ENCODE data around the gene PCNT.
"Not testable (repeated sequence)": the region's sequence is repeated elsewhere in the genome, so short reads cannot be mapped to it uniquely, and the experiment has no call there.

The PCNT gene

DNA sequence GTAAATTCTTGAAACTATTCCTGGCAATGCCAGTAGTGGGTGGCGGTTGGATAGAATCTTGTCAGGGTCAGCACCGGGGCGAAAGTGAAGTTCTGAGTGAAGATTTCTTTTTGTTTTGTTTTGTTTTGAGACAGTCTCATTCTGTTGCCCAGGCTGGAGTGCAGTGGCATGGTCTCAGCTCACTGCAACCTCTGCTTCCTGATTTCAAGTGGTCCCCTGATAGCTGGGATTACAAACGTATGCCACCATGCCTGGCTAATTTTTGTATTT is 33.3 kb downstream of the PCNT start:
- DNase-seq = no peak

DNA sequence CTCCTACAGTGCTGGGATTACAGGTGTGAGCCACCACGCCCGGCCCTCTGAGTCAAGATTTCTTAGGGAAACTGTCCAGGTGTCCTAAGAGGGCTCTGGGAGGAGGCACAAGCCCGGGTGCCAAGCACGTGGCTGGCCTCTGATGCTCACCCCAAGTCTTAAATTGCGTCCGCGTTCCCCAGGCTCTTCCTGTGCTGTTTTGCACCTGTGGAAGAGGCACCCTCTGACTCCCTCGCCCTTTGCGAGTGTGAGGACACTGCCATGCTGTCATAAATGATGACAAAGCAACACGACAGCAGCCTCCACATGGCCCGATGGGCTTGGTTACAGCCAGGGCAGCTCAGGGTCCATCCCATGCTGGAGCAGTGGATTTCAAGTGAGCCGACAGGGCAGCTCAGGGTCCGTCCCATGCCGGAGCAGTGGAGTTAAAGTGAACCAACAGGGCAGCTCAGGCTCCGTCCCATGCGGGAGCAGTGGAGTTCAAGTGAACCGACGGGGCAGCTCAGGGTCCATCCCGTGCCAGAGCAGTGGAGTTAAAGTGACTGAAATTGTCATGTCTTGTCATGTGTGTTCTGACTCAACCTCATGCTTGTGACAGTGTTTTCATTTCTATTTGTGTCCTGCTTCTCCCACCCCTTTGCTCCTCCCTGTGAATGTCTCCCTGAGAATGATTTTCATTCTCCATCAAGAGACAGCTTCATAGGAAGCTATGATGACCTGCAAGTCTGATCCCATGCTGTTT is 33.9 kb downstream of the PCNT start:
- DNase-seq = no peak

DNA sequence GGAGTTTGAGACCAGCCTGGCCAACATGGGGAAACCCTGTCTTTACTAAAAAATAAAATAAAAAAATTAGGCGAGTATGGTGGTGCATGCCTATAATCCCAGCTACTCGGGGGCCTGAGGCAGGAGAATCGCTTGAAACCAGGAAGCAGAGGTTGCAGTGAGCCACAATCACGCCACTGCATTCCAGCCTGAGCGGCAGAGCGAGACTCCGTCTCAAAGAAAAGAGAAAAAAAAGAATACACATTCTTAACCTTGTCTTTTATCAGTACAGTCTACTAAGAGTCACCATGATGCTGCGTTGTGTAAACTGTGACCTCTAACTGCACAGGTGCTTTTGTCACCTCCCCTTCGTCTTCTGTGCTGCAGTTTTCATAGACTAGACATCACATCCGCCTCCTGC is 37.2 kb downstream of the PCNT start:
- peak; percentile 19 for DNase-seq

DNA sequence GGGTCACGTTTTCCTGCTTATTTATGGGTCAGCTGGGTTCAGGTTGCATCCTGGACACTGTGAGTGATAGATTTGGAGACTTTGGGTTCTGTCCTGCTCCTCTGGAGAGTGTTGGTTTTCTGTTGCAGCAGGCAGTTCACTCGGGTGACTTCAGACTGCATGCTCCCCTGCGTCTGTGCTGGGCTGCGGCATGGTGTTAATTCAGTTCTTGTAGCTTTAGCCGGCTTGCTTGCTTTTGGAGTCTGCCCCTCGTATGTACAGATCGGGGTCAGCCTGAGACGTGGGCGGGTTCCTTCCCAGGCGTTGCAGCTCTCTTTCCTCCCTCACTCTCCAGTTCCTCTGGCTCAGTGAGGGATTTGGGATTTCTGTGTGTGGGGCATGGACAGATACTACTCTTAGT is 38.0 kb downstream of the PCNT start:
- DNase-seq = peak; percentile 50

DNA sequence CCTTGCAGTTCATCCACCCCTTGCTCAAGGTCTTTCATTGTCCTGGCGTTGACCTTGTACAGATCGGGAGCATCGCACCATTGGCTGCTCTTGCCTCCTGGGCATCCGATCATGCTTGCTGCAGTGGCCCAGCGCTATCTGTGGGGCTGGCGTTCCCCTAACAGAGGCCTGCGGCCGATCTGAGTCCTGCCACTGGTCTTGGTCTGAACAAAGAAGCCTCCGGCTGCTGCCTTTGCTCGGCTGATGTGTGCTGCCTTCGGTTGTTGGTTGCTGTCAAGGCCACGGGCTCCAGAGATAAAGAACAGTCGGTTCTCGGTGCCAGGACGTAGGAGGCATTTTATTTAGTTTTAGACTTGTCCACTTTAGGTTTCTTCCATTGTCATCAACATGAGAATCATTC is 39.0 kb downstream of the PCNT start:
- DNase-seq = no peak

DNA sequence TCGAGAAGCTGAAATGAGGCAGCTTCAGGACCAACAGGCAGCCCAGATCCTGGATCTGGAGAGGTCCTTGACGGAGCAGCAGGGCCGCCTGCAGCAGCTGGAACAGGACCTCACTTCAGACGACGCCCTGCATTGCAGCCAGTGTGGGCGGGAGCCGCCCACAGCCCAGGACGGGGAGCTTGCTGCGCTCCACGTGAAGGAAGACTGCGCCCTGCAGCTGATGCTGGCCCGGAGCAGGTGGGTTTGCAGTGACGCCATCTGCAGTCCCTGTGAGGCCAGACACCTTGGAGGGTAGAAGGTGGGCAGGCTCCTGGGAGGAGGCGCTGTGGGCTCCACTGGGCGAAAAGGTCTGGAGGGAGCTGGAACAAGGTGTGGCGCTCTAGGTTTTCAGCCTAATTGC is 39.7 kb downstream of the PCNT start:
- DNase-seq = no peak

DNA sequence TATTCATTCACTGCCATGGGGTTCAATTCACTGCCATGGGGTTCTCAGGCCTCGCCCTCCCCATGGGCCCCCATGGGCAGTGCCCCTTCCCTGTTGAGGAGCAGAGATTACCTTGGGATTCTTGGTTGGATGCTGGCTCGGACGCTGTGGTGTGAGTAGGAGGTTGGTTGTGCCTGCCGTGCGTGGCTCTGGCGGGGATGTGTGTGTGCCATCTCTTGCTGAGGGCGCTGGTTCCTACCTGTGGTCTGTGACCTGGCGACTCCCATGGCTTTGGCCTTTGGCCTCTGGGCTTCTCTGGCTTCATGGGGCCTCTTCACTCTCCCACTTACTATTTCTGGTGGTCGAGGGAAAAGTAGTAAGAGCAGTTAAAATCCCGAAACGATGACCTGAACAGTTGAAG is 42.1 kb downstream of the PCNT start:
- no peak for DNase-seq

DNA sequence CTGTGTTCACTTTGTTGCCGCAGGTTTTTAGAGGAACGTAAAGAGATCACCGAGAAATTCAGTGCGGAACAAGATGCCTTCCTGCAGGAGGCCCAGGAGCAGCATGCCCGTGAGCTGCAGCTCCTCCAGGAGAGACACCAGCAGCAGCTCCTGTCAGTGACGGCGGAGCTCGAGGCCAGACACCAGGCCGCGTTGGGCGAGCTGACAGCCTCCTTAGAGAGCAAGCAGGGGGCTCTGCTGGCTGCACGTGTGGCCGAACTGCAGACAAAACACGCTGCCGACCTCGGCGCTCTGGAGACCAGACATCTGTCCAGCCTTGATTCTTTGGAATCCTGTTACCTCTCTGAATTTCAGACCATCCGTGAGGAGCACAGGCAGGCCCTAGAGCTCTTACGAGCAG is 42.6 kb downstream of the PCNT start:
- DNase-seq = no peak

DNA sequence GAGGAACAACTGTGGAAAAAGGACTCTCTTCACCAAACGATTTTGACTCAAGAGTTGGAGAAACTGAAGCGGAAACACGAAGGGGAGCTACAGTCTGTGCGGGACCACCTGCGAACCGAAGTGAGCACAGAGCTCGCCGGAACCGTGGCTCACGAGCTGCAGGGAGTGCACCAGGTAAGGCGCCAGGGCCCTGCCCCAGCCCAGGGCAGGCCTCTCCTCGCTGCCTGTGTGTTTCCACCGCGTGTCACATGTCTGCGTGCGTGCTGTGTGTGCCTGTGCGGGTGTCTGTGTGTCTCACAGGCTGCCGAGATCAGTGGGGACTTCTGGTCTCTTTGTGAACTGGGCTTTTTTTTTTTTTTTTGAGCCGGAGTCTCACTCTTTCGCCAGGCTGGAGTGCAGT is 43.0 kb downstream of the PCNT start:
- no peak for DNase-seq

DNA sequence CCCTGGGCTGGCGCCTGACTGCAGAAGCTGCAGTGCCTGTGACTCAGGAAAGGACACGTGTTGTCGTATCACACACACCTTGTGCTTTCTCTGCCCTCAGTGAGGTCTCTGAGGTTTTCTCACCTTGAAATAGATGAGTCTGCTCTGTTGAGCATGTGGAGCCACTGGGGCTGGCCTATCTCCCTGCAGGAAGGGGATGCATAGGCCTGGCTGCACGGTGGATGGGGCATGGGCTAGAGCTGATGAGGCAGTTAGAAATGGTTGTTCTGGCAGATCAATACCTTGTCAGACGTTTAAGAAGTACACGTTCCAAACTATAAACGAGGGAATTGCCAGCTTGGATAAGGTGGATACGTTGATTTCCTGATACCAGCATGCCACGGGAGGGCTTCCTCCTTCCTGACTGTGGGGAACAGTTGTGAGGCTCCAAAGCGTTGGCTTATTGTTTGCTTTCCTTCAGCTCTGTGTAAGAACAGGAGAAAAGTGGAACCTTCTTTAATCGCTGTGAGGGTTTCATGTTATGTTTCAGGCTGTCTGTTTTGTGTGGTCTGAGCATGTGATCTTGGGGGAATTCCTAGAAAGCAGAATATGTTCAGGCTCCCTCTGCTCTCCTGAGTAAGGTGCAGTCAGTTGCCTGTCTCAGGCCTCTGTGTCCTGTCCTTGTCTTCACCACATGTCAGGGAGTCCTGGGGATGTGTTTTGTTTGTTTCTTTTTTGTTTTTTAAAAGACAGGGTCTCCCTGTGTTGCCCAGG is 44.8 kb downstream of the PCNT start:
- DNase-seq = no peak

DNA sequence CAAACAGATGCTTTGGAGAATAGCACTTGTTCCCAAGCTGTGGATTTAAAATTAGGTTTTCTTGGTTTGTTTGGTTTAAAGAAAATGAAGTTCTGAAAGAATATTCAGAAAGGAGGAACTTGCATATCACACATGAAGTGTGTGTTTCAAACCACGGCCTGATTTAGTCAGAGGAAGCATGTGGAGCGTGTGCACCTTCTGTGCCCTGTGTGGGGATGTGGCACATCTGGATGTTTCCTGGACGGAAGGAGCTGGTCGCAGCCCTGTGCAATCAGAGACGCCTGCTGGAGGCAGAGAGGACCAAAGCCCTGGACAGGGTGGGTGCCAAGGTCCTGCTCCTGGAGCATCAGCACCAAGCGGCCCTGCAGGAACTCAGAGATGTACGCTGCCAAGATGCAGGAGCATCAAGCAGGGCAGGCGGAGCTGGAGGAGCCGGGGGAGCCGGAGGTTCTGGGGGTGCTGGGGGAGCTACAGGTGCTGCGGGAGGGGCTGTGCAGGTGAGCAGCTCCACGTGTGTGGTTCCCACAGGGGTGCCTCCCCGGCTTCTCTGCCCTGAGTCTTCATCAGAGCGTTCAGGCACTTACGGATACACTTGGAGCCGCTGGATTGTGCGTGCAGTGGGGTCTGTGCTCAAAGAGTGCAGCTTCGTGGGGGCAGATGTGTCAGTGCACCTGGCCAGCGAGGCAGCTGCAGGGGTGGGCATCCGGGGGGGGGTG is 45.7 kb downstream of the PCNT start:
- no peak for DNase-seq

DNA sequence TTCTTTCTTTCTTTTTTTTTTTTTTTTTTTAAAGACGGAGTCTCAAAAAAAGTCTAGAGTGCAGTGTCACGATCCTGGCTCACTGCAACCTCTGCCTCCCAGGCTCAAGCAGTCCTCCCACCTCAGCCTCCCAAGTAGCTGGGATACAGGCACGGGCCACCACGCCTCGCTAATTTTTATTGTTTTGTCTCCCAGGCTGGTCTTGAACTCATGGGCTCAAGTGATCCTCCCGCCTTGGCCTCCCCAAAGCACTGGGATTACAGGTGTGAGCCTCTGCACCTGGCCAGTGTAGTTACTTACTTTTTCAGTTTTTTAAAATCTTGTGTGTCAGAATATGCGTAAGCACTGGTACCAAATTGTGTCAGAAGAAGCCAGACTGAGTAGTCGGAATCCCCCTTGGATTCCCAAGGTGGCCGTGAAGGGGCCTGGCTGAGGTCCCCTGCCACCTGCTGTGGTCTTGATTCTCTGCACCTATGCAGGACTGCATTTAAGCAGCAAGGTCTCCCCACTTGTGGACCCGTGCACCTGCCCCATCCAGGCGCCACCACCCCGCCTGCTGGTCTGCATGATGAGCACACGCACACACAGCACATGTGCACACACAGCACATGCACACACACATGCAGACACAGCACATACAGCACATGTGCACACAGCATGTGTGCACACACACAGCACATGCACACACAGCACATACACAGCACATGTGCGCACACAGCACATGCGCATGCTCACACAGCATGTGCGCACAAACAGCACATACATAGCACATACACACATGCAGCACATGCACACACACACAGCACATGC is 47.5 kb downstream of the PCNT start:
- no peak for DNase-seq

DNA sequence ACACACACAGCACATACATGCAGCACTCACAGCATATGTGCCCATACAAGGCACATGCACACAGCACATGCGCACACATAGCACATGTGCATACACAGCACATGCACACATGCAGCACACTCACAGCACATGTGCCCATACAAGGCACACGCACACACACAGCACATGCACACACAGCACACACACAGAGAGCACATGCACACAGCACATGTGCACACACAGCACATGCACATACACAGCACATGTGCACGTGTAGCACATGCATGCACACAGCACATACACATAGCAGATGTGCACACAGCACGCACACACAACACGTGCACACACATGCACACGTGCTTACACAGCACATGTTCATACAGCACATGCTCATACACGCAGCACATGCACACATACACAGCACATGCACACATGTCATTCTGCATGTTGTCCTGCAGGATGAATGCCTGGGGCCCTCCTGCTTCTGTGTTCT is 48.1 kb downstream of the PCNT start:
- DNase-seq = no peak

DNA sequence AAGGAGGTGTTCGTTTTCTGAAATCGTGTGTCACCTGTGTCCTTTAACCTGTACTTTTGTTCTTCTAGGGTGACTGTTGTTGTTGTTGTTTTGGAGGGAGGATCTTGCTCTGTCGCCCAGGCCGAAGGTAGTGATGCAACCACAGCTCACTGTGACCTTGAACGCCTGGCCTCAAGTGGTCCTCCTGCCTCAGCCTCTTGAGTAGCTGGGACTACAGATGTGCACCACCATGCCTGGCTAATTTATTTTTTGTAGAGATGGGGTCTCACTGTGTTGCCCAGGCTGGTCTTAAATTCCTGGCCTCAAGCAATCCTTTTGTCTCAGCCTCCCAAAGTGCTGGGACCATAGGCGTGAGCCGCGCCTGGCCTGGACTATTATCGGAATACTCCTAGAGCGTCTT is 49.0 kb downstream of the PCNT start:
- DNase-seq = not testable (repeated sequence)

DNA sequence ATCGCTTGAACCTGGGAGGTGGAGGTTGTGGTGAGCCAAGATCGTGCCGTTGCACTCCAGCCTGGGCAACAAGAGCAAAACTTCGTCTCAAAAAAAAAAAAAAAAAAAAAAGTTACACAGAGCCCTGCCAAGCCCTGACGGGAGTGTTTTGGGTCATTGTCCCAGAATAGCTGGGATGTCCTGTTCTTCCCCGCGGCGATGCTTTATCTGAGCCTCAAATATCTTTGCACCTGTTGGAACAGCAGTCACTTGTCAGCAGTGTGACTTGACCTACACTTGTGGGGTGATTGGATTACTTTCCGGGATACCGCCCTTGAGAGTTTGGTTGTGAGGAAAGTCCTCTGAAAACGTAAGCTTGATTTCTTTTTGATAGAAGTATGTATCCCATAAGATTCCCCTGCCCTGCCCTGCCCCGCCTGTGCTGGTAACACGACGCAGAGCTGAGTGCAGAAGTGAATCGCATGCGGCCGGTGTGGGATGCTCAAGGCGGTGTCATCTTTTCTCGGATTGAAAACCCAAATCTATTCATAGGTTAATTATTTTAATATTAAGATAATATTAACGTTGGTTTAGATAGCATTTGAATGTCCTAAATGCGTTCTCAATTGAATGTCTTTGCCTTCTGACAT is 50.9 kb downstream of the PCNT start:
- DNase-seq = no peak

DNA sequence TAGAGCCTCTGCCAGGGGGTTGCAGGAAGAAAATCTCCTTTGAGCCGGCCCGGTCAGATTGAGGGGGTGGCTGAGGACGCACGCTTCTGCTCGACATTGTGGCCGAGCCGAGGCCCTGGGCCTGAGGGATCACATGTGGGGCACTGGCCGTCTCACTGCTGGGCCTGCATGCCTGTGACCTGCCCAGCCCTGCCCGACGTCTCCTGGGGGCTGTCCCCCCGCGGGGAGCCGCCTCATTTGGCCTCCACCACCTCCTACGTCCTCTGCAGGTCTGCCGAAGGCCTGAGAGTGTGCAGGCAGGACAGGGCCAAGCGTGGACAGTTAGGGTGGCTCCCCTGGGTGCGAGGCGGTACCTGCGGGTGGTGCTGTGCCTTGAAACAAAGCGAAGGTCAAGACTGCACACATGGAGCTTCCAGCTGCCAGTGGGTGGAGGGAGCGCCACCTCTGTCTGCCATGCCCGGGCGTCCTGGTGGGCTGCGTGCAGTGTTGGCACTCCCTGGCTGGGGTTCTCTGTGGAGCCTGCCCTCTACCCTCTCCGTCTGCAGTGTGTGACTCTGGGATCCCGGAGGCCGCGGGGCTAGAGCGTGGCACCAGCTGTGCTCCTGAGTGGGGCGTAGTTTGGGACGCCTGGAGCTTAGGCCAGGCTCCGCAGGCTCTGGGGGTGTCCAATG is 51.7 kb downstream of the PCNT start:
- no peak for DNase-seq

DNA sequence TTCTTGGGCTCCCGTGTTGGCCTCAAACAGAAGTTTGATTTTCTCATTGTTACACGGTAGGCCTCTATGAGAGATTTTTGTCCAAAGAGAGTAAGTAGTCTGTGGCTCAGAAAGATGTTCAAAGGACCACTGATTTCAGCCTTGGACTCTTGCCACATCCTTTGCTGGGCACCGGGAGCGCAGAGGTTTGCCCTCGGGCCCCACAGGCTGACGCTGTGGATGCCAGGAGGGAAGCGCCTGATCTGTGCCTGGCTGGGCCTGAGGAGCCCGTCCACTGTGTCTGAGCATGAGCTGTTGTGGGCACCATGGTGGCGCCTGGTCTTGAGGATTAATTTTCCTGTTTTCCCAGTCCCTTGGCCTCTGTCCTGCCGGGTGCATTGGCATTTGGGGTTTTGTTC is 52.3 kb downstream of the PCNT start:
- no peak for DNase-seq

DNA sequence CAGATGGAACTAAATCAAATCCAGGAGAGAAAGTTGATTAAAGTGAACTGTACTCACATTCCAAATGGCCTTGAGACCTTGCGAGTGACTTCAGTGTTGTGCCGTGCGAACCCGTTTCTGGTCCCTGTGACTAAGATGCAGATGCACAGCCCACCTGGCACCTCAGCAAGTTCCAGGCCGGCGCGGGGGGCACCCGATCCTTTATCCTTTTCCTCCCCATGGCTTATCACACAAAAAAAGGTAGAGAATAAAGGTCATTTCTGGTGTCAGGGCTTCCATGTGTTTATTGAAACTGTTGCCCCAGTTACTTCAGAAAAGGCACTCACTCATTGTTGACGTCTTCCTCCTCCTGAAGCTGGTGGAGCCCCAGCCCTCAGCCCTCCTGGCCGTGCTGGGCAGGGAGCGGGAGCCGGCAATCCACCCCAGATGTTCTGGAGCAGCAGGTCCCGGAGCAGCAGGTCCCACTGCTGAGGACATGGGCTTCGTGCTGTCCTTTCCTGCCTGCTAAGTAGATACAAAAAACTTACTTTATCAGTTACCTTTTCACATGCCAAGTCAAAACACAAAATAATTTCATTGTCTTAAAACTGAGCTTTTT is 53.0 kb downstream of the PCNT start:
- no peak for DNase-seq

DNA sequence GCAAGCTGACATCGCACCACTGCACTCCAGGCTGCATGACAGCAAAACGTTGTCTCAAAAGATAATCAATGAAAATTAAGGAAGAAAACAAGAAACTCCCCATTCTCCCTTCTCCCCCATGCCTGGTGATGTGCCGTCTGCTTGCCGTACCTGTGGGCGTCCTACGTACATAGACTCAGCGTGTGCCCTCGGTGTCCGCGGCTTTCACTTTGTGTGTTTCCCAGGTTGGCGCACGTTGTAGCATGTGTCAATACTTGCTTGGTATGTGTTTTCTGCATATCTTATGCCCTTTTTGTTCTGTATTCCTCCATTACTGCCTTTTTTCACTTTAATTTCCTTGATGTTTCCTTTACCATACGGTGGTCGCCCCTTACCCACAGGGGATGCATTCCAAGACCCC is 53.8 kb downstream of the PCNT start:
- no peak for DNase-seq

DNA sequence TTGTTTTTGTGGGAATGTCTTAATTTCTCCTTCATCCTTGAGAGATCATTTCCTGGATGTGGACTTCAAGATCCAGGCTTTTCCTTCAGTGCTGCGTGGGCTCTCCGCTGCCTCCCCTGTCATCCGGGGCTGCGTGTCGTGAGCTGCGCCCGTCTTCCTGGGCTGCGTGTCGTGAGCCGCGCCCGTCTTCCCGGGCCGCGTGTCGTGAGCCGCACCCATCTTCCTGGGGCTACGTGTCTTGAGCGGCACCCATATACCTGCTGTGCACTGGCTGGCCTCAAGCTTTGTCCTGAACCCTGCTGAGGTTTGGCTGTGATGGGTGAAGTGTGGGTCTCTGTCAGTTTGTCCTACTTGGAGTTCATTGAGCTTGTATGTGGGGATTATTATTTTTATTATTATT is 55.1 kb downstream of the PCNT start:
- no peak for DNase-seq

DNA sequence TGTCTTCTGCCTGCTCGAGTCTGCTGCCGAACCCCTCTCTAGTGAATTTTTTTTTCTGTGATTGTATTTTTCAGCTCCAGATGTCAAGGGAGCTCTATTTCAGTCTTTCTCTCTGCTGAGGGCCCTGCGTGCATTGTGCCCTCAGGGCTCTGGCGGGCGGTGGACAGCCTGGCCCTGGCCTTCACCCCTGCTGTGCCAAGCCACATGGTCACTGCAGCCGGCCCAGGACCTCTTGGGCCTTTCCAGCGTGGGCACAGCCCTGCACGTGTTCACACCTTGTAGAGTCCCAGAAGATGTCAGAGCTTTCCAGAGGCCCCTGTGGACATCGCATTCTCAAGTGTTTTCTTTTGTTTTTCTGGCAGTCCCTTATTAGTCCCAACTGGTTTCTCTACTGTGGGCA is 55.7 kb downstream of the PCNT start:
- no peak for DNase-seq
